AG08396 (cell line): ENCODE measurements around the gene INPP5D.
"Not testable (repeated sequence)": the region's sequence is repeated elsewhere in the genome, so short reads cannot be mapped to it uniquely, and the experiment has no call there.

ENCODE experiments used
- DNase-seq: peaks from one replicate; pipeline ENCODE4 v3.0.0; 2012; ENCODE audit warnings: low spot score, mixed read lengths

Gene INPP5D

DNA sequence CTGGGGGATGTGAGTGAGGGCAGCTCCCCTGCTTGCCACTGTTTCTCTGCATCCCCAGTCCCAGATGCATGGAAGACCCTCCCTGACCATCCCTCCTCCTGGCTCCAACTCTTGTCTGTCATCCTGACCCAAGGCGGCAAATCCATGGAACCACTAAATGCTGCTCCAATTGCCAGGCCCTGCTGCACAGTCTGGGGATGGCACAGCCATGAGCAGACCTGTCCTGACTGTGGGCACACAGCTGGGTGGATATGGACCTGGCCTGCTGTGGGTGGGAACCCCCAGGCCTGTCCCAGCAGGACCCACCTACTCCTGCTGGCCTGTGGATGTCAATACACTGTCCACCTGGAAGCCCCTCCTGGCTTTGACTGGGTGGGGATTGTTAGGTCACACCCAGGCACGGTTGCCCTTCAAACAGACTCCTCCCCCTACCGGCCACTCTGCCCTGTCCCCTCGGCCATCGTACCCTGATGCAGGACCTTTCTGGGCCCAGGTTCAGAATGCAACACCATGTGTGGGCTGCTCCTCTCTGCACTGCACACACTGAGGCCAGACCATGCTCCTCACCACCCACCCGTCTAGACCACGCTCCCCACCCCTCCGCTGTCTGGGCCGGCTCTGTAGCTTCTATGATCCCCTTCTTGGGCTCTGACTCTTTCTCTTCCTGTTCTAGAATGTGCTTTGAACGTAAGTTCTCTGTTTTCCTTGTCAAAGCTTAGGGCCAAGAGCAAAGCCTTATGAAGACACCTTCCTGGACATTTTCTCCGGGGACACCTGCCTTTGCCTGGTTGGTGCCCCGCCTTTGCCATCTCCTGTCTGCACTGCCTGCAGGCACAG, 57.9 kb downstream of the INPP5D start:
- DNase-seq = no peak

DNA sequence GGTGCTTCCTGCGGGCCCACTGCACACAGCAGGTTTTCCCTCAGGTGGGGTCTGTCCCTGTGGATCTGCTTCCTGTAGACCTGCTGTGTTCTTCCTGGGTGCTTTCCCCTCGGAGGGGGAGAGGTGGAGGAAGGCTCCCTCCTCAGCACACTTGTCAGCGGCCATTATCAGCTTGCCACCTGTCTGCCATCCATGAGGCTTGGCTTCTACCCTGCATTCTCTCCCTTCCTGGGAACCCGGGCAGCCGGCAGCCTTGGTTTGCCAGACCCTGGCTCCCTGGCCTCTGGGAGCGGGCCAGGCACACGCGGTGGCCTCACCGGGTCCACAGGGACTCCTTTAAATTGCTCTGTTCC, 58.5 kb downstream of the INPP5D start:
- no peak for DNase-seq

DNA sequence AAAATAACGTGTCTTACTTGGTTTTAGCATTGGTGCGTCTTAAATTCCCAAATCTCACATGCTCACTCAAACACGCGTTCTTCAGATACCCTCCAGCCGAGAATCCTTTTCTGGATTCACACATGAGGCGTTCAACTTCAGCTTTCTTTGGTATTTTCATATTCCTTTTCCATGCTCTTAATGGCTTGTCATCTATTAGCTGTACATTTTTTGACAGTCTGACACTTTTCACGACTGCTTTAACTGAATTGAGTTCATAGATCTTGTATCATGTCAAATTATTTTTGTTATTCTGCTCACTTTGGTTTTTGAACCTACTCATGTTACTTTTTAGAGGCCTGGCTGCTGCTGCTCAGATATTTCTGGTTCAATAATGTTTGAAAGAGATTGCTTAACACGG, 59.0 kb downstream of the INPP5D start:
- DNase-seq = no peak

DNA sequence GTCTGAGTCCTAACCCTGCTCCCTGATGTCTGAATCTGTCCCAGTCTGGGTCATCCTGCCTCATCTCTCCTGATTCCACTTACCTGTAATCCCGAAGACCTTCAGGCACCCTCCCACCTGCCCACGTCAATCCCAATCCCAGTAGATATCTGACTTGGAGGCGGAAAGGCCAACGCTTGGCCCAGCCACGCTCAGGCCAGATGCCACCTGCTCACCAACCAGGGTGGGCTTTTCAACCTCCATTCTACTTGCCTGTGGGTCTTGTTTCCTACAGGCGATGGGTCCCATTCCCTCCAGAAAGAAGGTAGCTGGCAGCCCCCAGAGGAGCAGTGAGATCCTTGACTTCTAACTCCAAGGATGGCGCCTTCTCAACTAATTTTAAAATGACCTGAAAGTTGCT, 59.7 kb downstream of the INPP5D start:
- no peak for DNase-seq

DNA sequence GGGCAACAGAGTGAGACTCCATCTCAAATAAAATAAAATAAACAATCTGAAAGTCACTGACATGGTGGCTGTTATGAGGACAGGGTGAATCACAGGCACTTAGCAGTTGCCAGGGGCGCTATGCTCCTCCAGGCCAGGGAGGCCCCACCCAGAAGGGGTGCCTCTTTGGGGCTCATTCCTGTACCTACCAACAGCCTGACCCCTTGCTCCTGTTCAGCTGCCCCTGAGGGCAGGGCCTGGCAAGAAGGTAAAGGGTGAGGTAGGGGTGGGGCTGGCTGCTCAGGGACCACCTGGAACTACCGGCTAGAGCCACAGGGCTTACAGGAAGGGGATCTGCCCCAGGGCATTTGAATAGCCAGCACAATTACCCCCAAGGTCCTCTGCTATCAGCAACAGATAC, 60.3 kb downstream of the INPP5D start:
- no peak for DNase-seq

DNA sequence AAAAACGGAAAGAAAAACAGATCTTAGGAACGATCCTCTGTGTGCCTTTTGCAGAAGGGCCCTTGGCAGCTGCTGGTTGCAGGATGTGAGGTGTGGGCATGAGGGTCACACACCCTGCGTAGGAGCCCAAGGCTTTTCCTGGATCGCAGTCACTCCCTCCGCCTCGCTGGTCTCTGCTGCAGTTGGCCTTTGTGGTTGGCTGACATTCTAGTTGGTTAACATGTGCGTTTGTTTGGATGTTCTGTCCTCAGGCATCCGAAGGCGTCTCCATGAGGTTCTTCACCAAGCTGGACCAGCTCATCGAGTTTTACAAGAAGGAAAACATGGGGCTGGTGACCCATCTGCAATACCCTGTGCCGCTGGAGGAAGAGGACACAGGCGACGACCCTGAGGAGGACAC, 61.7 kb downstream of the INPP5D start:
- no peak for DNase-seq

DNA sequence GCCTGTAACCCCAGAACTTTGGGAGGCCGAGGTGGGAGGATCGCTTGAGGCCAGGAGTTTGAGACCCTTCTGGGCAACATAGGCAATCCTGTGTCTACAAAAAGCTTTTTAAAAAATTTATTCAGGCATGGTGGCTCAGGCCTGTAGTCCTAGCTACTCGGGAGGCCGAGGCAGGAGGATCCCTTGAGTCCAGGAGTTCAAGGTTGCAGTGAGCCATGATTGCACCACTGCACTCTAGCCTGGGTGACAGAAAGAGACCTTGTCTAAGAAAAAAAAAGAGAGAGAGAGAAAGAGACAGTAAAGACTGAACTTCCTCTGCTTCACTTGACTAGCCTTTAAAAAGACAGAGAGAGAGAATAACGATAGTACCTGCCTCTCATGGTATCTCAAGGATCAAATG, 62.4 kb downstream of the INPP5D start:
- DNase-seq = no peak

DNA sequence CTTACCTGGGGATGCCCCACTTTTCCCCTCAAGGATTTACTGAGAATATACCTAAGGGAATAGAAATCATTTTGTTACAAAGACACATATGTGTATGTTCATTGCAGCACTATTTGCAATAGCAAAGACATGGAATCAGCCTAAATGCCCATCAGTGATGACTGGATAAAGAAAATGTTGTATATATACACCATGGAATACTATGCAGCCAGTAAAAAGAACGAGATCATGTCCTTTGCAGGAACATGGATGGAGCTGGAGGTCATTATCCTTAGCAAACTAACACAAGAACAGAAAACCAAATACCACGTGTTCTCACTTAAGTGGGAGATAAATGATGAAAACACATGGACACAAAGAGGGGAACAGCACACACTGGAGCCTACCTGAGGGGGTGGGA, 63.4 kb downstream of the INPP5D start:
- DNase-seq = not testable (repeated sequence)

DNA sequence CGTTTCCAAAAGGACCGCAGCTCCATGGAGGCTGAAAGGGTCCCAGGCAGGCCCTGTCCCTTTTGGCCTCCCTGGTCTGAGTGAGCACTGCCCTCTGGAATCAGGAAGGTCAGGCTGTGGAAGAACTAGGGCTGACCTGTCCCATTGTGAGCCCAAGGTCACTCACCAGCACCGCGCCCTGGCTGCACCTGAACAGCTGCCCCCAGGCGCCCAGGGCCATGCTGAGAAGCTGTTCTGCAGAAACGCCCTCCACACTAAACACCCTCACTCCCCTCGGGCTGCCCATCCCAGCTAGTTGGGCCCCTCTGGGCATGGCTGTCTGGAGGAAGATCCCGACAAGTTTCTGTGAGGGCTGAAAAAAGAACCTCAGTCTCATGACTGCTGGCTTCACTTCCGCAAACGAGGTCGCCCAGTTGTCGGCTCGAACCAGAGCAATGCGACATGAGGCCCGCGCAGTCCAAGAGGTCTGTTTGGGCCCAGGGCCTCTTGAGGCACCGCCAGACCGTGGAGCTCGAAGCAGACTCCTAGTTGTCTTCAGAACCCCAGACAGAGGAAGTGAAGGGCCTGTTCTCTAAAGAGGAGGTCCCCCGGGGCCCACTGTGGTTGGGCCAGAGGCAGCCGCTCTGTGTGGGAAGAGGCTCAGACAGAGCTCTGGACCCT, 64.4 kb downstream of the INPP5D start:
- no peak for DNase-seq

DNA sequence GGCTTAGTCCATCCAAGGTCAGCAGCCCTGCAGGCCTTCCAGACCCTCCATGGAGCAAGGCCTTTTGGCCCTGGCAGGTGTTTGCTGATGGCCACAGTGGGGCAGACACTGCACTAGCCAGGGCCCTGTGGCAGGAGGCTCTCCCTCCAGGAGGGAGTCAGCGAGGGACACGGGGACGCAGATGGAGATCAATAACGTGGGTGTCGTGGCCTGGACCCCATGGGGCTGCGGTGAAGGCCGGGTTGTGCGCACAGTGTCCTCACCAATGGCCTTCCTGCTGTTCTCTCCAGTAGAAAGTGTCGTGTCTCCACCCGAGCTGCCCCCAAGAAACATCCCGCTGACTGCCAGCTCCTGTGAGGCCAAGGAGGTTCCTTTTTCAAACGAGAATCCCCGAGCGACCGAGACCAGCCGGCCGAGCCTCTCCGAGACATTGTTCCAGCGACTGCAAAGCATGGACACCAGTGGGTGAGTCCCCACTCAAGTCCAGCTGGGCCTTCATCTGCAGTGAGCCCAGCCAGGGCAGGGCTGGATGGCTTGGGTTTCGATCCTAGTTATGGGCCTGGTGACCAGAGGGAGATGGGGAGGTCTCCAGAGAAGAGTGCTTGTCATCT, 65.4 kb downstream of the INPP5D start:
- no peak for DNase-seq

DNA sequence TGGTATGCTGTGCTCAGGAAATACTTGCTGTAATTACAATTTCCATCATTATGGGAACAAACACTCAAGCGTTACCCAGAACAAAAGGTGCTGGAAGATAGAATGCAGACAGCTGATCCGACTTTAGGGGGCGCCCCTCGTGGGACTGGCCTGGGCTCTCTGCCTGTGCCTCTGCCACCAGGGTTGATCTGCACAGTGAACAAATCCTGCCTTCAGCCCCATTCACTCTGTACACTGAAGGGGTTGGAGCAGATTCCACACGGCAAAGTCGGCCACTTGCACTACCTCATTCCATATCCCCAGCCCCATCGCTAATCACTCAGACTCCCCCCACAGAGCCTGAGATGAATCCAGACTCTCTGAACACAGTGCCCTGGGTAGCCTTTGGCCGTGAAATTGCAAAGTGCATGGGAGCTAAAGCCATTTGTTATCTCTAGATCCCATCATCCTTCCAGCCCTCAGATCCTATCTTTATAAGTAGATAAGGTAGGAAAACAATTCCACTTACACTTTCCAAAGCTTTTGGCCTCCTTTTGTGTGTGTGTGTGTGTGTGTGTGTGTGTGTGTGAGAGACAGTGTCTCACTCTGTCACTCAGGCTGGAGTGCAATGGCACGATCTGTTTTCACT, 69.3 kb downstream of the INPP5D start:
- no peak for DNase-seq

DNA sequence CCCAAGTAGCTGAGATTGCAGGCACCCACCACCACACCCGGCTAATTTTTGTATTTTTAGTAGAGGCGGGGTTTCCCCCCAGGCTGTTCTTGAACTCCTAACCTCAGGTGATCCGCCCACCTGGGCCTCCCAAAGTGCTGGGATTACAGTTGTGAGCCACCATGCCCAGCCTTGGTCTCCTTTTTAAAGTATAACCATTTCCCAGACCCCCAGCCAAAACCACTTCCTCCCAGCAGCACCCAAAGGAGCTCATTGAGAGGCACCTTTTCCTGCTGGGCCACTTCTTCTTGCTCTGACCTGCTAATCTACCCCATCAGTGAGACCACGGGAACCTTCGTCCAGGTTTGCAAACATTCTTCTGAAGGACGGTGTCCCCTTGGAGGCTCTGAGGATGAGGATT, 69.9 kb downstream of the INPP5D start:
- DNase-seq = no peak

DNA sequence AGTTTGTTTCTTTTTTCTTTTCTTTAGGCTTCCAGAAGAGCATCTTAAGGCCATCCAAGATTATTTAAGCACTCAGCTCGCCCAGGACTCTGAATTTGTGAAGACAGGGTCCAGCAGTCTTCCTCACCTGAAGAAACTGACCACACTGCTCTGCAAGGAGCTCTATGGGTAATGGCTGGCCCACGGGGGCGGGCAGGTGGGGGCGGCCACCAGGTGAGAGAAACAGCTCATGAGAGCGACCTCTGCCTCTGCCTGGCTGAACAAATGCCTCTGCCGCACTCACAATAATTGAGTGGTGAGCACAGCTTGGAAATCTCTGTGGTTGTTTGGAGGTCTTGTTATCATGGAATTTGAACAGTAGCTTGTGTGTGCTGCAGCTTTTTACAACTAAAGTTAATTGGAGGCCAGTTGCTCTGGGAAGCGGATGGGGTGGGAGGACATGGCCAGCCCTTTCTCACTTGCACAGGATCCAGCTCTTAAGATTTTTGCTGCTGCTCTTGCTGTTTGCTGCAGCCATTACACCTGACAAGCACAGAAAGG, 70.4 kb downstream of the INPP5D start:
- DNase-seq = no peak

DNA sequence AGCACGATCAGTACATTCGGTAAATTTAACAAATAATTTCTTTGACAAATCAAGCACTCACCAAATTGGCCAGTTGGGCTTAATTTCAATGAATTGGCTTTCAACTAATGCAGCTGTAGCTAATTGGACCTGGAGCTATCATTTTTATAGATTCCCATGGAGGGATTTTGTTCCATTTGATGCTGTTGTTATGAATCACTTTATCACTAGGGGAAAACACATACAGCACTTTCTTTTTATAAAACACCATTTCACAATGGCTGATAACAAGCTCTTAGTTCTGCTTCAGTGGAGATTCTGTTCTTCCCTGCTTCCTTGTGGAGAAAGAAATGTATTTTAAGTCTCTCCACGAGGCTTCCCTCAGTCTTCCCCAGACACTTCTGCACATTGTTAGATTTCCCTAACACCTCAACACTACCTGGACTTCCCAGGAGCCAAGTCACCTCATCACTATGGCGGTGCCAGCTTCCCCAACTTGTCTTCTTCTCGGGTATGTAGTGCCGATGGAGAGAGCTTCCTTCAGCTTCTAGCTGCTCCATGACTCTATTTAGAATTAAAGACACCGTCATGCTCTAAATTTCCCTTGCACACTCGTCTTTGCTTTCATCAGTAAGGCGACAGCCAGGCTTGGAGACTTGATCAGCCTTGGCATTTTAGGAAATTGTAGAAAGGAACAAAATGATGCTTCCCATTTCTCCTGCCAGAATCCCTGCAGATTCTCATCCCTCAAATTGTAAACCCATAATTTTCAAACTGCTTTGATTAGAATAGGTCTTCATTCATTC, 72.0 kb downstream of the INPP5D start:
- DNase-seq = no peak

DNA sequence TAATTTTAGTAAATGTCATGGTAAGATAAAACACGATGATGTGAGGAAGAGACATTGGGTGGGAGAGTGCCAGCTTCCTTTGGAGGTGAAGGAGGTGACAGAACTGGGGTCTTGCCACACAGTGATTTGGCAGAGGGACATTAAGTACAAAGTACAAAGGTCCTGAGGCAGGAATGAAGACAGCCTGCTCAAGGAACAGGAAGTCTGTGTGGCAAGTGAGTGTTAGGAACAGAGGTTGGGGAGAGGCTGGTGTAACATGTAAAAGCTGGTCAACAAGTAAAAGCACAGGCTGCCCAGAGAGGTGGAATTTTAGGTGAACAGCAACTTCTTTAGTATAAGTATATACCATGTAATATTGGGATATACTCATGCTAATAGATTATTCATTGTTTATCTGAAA, 73.1 kb downstream of the INPP5D start:
- no peak for DNase-seq

DNA sequence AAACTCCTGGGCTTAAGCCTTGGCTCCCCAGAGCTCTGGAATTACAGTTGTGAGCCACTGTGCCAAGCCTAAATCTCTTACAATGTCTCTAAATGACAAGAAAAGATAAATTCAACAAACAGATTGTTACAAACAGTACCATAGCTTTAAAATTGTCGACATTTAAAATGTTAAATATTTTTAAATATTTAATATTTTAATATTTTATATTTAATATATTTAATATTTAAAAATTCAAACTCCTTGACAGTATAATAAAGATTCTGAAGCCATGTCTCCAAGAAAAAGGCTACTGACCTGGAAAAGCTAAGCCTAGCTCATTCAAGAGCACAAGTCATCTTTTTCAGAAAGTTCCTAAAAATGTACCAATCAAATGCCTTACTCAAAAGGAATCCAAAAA, 75.3 kb downstream of the INPP5D start:
- DNase-seq = no peak

DNA sequence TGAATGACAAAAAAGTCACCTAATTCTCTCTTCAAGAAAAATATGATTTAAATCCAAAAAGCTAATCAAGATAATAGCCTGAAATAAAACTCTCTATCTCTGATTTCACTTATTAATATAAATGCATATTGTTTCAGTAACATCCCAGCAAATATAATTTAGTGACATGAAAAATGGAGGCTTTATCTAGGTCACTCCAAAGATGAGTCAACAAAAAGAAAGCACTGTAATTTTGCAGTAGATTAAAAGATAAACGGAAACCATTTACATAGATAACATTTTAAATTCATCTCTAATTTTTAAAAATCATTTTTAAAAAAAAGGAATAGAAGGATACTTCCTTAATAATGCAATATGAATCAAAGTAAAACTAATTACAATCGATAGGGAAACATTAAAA, 76.9 kb downstream of the INPP5D start:
- DNase-seq = no peak

DNA sequence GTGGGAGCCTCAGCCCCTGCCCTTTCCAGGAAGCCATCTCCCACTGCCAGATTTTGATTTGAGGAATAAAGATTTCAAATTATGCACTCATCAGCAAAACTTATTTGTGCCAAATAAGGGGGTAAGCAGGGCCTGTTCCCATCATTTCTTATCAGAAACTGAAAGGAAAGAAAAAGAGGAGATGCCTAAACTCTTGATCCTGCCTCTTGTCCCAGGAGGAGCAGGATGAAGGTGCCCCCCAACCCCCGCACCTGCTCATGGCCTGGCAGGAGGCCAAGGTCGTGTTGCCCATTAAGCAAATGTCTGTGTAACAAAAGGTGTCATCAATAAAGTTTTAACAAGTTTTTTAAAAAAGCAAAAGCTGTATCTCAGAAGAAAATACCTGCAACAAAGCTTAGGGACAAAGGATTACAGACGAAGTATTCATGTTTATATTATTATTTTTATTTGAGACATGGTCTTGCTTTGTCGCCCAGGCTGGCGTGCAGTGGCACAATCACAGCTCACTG, 80.0 kb downstream of the INPP5D start:
- no peak for DNase-seq

DNA sequence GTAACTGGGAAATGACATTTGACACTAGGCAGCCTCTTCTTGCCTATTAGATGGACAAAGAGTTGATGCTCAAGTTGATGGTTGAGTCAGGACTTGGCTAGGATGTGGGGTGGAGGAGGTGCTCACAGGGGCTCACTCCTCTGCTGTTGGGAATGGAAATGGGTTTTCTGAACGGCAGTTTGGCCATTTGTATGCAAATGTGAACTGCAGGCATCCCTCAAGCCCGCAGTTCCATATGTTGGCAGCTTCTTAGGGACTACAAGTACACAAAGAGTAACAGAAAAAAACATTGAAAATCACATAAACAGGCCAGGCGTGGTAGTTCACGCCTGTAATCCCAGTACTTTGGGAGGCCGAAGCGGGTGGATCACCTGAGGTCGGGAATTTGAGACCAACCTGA, 80.8 kb downstream of the INPP5D start:
- no peak for DNase-seq

DNA sequence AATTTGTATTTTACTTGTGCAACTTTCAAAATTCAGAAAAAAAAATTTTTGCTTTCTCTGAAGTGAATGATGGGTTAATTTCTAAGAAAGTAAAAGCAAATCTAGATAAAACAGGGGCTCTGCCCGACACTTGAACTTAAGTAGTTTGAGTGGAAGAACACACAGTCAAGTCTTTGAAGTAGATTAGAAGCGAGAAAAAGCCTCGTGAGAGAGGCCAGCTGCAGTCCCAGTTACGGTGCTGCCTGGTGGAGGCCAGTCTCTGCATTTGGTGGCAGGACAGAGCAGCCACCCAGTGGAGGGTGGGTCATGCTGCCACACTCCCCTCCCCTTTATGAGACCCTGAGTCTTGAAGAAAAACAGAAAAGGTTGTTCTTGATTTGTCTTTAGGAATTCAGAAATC, 81.8 kb downstream of the INPP5D start:
- DNase-seq = no peak

DNA sequence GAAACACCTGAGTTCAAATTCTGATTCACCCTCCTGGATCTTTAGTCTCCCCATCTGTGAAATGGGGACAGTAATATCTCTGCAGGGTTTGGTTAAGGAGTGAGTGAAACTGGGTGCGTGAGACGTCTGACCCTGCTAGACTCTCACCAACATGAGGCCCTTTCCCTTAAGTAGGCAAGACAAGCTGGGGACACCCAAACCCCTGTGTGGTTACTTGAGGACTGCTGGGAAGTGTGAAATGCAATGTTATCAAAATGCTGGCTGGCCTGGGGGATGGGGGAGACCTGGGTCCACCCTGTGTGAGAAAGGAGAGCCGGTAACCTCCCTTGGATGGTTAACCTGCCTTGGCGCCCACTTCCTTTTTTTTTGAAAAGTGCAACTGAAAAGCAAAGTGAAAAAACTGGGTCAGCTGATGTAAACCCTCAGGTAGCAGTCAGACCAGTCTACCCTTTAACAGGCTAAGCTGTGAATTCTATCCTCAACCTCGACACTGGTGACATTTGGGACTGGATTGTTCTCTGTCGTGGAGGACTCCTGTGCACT, 82.3 kb downstream of the INPP5D start:
- no peak for DNase-seq
